Measurements from ENCODE around the gene ZPR1.
"Not testable (repeated sequence)": the region's sequence is repeated elsewhere in the genome, so short reads cannot be mapped to it uniquely, and the experiment has no call there.

The ZPR1 gene, protein sequence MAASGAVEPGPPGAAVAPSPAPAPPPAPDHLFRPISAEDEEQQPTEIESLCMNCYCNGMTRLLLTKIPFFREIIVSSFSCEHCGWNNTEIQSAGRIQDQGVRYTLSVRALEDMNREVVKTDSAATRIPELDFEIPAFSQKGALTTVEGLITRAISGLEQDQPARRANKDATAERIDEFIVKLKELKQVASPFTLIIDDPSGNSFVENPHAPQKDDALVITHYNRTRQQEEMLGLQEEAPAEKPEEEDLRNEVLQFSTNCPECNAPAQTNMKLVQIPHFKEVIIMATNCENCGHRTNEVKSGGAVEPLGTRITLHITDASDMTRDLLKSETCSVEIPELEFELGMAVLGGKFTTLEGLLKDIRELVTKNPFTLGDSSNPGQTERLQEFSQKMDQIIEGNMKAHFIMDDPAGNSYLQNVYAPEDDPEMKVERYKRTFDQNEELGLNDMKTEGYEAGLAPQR

GRCh38 chr11:116787786-116788486 lies at the start of gene ZPR1:
Gene ZPR1, minus strand, starts transcription at chr11:116788023. Its CDS starts 33 bp downstream, at chr11:116787990.
- peak; percentile 84 for DNase-seq (ENCODE audit: low spot score)

DNA sequence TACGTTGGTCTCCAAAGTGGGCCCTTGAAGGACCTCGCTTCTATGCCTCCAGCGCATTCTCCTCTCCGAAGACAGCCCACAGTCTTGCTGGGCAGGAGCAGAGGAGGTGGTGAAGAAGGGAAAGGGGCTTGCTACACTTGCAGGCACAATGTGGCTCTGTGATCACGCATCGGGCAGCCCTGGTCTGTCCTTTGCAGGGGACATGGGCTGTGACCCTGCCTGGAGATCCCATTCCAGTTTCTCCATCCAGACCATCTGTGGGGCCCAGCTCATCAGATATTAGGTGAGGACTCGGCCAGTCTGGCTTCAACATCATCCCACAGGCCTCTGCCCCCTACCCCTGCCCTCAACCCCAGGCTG lies 48.8 kb upstream of the ZPR1 start:
- DNase-seq (ENCODE audit: low spot score) = no peak

GRCh38 chr11:116835791-116836631 lies 48.2 kb upstream of the ZPR1 start:
- DNase-seq (ENCODE audit: low spot score) = no peak

DNA sequence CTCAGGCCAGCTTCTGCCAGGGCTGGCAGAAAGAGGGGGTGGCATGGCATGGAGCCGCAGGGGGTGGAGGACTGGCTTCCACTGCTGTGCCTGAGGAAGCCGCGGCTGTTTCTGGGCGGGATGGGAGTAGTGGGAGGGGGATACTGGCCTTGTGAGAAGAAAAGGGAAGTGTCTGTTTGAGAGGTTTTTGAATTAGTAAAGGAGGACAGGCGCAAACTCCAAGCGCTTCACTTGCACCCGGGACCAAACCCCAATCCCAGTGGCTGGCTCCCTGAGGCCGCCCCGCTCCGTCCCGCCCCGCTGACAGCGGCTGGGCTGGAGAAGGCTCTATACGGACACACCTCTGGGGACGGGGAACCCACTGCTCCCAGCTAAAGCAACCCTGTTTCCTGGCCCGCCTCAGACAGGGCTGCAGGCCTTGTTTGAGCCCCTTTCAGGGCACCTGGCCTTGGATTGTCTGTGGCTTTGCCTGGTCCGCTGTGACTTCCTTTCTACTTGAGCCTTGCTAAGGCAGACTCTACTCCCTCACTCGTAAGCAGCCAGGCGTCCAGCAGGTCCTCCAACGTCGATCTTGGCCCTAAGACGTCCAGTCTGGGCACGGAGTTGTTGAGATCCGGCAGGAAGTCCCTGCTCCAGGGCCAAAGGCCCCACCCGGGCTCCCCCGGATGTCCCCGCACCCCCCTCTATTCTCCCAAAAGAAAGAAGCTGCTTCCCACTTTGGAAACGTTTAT lies 47.4 kb upstream of the ZPR1 start:
- no peak for DNase-seq (ENCODE audit: low spot score)

DNA sequence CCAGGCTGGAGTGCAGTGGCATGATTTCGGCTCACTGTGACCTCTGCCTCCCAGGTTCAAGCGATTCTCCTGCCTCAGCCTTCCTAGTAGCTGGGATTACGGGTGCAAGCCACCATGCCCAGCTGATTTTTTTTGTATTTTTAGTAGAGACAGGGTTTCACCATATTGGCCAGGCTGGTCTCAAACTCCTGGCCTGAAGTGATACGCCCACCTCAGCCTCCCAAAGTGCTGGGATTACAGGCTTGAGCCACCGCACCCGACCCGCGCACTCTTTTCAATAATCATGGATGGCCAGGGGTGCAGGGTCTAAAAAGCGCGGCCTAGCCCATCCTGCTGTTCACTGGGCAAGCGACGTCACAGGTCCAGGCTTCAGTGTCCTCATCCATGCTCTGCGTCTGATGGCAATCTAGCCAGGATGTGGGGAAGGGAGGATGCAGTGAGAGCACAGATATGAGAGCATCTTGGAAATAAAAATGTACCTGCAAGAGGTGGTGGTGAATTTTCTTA lies 46.8 kb upstream of the ZPR1 start:
- DNase-seq (ENCODE audit: low spot score) = not testable (repeated sequence)

DNA sequence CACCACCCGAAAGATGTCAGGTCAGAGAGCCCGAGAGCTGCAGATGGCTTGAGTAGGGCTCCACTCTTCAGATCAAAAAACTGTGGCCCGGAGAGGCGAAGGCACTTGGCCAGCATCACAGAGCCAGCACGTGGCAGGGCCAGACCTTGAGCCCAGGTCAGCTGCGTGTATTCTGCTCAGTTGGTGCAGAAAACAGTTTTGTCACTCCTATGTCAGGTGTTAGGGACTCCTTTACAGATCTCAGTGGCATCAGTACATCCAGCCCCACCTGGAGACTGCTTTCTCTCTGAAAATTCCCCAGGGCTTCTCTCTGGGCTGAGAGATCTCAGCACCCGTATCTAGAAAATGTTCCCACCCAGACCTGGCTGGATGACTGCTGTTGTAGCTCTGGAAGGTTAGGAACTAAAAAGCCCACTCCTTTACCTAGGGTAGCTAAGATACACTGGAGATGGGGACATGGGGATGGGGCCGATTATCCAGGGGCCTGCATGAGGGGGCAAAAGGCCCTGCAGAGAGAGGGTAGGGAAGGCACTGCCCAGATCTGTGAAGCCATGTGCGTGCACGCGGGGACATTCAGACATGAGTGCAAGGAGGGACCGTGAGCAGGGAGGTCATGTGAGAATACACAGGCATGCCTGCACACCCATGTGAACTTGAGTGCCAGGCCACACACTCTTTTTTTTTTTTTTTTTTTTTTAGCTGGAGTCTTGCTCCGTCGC lies 46.2 kb upstream of the ZPR1 start:
- DNase-seq (ENCODE audit: low spot score) = no peak

DNA sequence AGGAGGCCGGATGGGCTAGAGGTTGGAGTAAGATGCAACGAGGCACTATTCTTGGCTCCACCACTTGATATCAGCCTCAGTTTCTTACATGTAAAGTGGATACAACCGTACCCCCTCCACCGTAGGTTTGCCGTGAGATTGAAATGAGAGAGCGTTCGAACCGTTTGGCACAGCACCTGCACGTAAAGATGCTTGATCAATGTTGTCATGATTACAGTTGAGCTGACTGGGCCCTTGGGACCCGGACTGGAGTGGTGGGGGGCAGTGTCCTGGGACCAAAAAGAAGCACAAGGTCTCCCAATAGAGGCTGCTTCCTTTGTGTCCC lies 45.6 kb upstream of the ZPR1 start:
- no peak for DNase-seq (ENCODE audit: low spot score)

DNA sequence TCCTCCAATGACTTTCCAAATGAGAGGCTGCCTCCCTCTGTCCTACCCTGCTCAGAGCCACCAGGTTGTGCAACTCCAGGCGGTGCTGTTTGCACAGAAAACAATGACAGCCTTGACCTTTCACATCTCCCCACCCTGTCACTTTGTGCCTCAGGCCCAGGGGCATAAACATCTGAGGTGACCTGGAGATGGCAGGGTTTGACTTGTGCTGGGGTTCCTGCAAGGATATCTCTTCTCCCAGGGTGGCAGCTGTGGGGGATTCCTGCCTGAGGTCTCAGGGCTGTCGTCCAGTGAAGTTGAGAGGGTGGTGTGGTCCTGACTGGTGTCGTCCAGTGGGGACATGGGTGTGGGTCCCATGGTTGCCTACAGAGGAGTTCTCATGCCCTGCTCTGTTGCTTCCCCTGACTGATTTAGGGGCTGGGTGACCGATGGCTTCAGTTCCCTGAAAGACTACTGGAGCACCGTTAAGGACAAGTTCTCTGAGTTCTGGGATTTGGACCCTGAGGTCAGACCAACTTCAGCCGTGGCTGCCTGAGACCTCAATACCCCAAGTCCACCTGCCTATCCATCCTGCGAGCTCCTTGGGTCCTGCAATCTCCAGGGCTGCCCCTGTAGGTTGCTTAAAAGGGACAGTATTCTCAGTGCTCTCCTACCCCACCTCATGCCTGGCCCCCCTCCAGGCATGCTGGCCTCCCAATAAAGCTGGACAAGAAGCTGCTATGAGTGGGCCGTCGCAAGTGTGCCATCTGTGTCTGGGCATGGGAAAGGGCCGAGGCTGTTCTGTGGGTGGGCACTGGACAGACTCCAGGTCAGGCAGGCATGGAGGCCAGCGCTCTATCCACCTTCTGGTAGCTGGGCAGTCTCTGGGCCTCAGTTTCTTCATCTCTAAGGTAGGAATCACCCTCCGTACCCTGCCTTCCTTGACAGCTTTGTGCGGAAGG lies 44.8 kb upstream of the ZPR1 start:
- peak; percentile 84 for DNase-seq (ENCODE audit: low spot score)

DNA sequence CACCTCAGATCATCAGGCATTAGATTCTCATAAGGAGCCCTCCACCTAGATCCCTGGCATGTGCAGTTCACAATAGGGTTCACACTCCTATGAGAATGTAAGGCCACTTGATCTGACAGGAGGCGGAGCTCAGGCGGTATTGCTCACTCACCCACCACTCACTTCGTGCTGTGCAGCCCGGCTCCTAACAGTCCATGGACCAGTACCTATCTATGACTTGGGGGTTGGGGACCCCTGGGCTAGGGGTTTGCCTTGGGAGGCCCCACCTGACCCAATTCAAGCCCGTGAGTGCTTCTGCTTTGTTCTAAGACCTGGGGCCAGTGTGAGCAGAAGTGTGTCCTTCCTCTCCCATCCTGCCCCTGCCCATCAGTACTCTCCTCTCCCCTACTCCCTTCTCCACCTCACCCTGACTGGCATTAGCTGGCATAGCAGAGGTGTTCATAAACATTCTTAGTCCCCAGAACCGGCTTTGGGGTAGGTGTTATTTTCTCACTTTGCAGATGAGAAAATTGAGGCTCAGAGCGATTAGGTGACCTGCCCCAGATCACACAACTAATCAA lies 44.0 kb upstream of the ZPR1 start:
- DNase-seq (ENCODE audit: low spot score) = no peak

- DNase-seq (ENCODE audit: low spot score) = no peak
Observed at GRCh38 chr11:116830184-116830912, 42.5 kb upstream of the ZPR1 start.

- peak; percentile 52 for DNase-seq (ENCODE audit: low spot score)
Observed at GRCh38 chr11:116829525-116830183, 41.8 kb upstream of the ZPR1 start, which contains the start of gene APOC3. Gene APOC3, plus strand, starts transcription at chr11:116829907. Its CDS starts 676 bp downstream, at chr11:116830583.

GRCh38 chr11:116828632-116829524 lies 41.1 kb upstream of the ZPR1 start:
- peak; percentile 57 for DNase-seq (ENCODE audit: low spot score)

GRCh38 chr11:116827461-116827860 lies 39.6 kb upstream of the ZPR1 start:
- DNase-seq (ENCODE audit: low spot score) = no peak

- peak; percentile 63 for DNase-seq (ENCODE audit: low spot score)
Observed at GRCh38 chr11:116826751-116827431, 39.1 kb upstream of the ZPR1 start.

- no peak for DNase-seq (ENCODE audit: low spot score)
Observed at GRCh38 chr11:116825854-116826750, 38.3 kb upstream of the ZPR1 start.

DNA sequence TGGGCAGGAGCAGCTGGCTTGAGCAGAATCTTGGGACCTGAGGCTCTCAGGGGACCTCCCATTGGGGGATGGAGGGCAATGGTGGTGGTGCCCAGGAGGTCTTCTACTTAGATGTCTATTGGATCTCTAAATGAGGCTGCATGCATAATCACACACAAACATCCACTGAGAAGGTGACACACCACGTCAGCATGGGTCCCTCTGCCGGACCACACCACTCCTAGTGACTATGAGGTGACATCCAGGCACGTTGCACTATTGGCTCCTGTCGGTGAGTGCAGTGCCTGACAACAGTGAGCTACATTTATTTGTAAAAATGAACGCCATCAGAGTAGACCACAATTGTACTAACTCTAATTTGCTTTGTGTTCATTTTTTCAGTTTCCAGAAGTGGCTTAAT lies 37.6 kb upstream of the ZPR1 start:
- no peak for DNase-seq (ENCODE audit: low spot score)
